IMR-90 (cell line): ENCODE results near the gene TSC2. TPM values are rescaled to one million over a fixed set of nuclear protein-coding genes. Genes with fewer than 3 reads are reported as not detected.

Source experiments
- ATAC-seq: fragments of 200-7000 bp; cut with Tn5 transposase; 2 replicates; pipeline ENCODE4 v1.9.1; 2020; ENCODE audit warnings: low read depth, mild to moderate bottlenecking, moderate library complexity
- BruUV-seq: library from RNA; stranded (reverse); fragments of 400-500 nt; replicated peaks from 2 replicates; lab custom pipeline; 2021; lab: Mats Ljungman, UMichigan
- CTCF ChIA-PET: fragments of 300-600 bp; formaldehyde crosslinking; extraction: SDS; loops from one replicate; lab custom pipeline; 2021; ENCODE audit warnings: antibody characterized with exemption; lab: Yijun Ruan, JAX
- POLR2A ChIA-PET: fragments of 300-600 bp; sonication (Branson Sonifier 250); formaldehyde crosslinking; loops from one replicate; lab custom pipeline; 2022; ENCODE audit warnings: antibody characterized with exemption; ENCODE audit not compliant: unreplicated experiment; lab: Charles Lee
- DNase-seq: peaks from one replicate; pipeline ENCODE4 v3.0.0; 2013
- H2AFZ ChIP-seq: replicated peaks from 2 replicates; pipeline ENCODE3; 2013; ENCODE audit warnings: low read length, mild to moderate bottlenecking; ENCODE audit not compliant: poor library complexity
- H2AK5ac ChIP-seq: 2 replicates; pipeline ENCODE4 v1.6.1; 2013; ENCODE audit warnings: low read depth, low read length, inconsistent platforms
- H2AK9ac ChIP-seq: replicated peaks from 2 replicates; pipeline ENCODE3; 2013; ENCODE audit warnings: mild to moderate bottlenecking, low read depth, low read length, moderate library complexity; ENCODE audit not compliant: poor library complexity
- H2BK120ac ChIP-seq: 2 replicates; pipeline ENCODE4 v1.6.1; 2013; ENCODE audit warnings: low read depth, low read length, inconsistent platforms
- H2BK15ac ChIP-seq: 3 replicates; pipeline ENCODE4 v1.6.1; 2013; ENCODE audit warnings: low read depth, low read length, inconsistent platforms
- H2BK20ac ChIP-seq: 2 replicates; pipeline ENCODE4 v1.6.1; 2013; ENCODE audit warnings: low read depth, mild to moderate bottlenecking, inconsistent platforms, low read length, moderate library complexity
- H2BK5ac ChIP-seq: 2 replicates; pipeline ENCODE4 v1.6.1; 2013; ENCODE audit warnings: mild to moderate bottlenecking, low read depth, low read length, inconsistent platforms; ENCODE audit not compliant: poor library complexity, severe bottlenecking
- H3K14ac ChIP-seq: replicated peaks from 2 replicates; pipeline ENCODE4 v1.6.1; 2013; ENCODE audit warnings: low read depth, low read length, inconsistent platforms
- H3K18ac ChIP-seq: 2 replicates; pipeline ENCODE4 v1.6.1; 2013; ENCODE audit warnings: low read depth, low read length, control low read depth
- H3K23ac ChIP-seq: 2 replicates; pipeline ENCODE4 v1.6.1; 2013; ENCODE audit warnings: low read depth, low read length, inconsistent platforms
- H3K27ac ChIP-seq: 2 replicates; pipeline ENCODE4 v1.5.1; 2013; ENCODE audit warnings: mild to moderate bottlenecking, control low read depth, low read length; ENCODE audit not compliant: insufficient read depth
- H3K27me3 ChIP-seq: 2 replicates; pipeline ENCODE4 v1.6.1; 2013; ENCODE audit warnings: low read length; ENCODE audit not compliant: control insufficient read depth, insufficient read depth
- H3K36me3 ChIP-seq: 2 replicates; pipeline ENCODE4 v1.6.1; 2013; ENCODE audit warnings: low read length, mixed read lengths; ENCODE audit not compliant: control insufficient read depth, insufficient read depth
- H3K4ac ChIP-seq: 2 replicates; pipeline ENCODE4 v1.6.1; 2013; ENCODE audit warnings: low read depth, low read length, inconsistent platforms
- H3K4me1 ChIP-seq: 2 replicates; pipeline ENCODE4 v1.6.1; 2013; ENCODE audit warnings: low read length, mixed read lengths; ENCODE audit not compliant: control insufficient read depth, insufficient read depth
- H3K4me2 ChIP-seq: 2 replicates; pipeline ENCODE4 v1.6.1; 2013; ENCODE audit warnings: low read depth, mild to moderate bottlenecking, control low read depth, low read length, moderate library complexity
- H3K4me3 ChIP-seq: 2 replicates; pipeline ENCODE4 v1.5.1; 2013; ENCODE audit warnings: low read depth, mild to moderate bottlenecking, control low read depth, low read length, moderate library complexity; ENCODE audit not compliant: insufficient read depth
- H3K56ac ChIP-seq: 2 replicates; pipeline ENCODE4 v1.6.1; 2013; ENCODE audit warnings: low read length, inconsistent platforms; ENCODE audit not compliant: insufficient read depth; ENCODE audit errors: extremely low read depth
- H3K79me1 ChIP-seq, 2 experiments: 2 replicates each; pipeline ENCODE4 v1.6.1; 2013; ENCODE audit warnings: low read length in 2 of 2, inconsistent platforms in 1 of 2, low read depth in 1 of 2
- H3K9ac ChIP-seq: 2 replicates; pipeline ENCODE4 v1.6.1; 2013; ENCODE audit warnings: low read depth, low read length, control low read depth
- H3K9me1 ChIP-seq: 2 replicates; pipeline ENCODE4 v1.6.1; 2013; ENCODE audit warnings: low read length, inconsistent platforms; ENCODE audit not compliant: insufficient read depth
- H3K9me3 ChIP-seq: 2 replicates; pipeline ENCODE4 v1.6.1; 2013; ENCODE audit warnings: low read length; ENCODE audit not compliant: control insufficient read depth, insufficient read depth
- H4K20me1 ChIP-seq: 2 replicates; pipeline ENCODE4 v1.6.1; 2013; ENCODE audit warnings: low read length, inconsistent platforms; ENCODE audit not compliant: insufficient read depth
- H4K5ac ChIP-seq: 2 replicates; pipeline ENCODE4 v1.6.1; 2013; ENCODE audit warnings: mild to moderate bottlenecking, low read depth, low read length, control low read depth
- H4K8ac ChIP-seq, 2 experiments: 2 replicates each; pipeline ENCODE4 v1.6.1; 2013; ENCODE audit warnings: low read depth in 2 of 2, low read length in 2 of 2, control low read depth in 1 of 2, inconsistent platforms in 1 of 2
- H4K91ac ChIP-seq: 2 replicates; pipeline ENCODE4 v1.6.1; 2013; ENCODE audit warnings: low read depth, low read length, inconsistent platforms; ENCODE audit not compliant: insufficient read depth
- BHLHE40 ChIP-seq: fragments of 150-350 bp; IDR thresholded peaks from 2 replicates; pipeline ENCODE4 v1.6.1; 2016; ENCODE audit warnings: mild to moderate bottlenecking, low read depth, low read length
- CEBPB ChIP-seq: IDR thresholded peaks from 2 replicates; pipeline ENCODE4 v1.6.1; 2012; ENCODE audit warnings: low read depth, low read length, improper control_type of control experiment
- CHD1 ChIP-seq: IDR thresholded peaks from 2 replicates; pipeline ENCODE4 v1.6.1; 2012; ENCODE audit warnings: low read depth, low read length, improper control_type of control experiment
- MAFK ChIP-seq: IDR thresholded peaks from 2 replicates; pipeline ENCODE4 v1.6.1; 2012; ENCODE audit warnings: low read depth, low read length, improper control_type of control experiment
- MAZ ChIP-seq: IDR thresholded peaks from 2 replicates; pipeline ENCODE4 v1.6.1; 2012; ENCODE audit warnings: low read depth, mild to moderate bottlenecking, low read length, improper control_type of control experiment, moderate library complexity, borderline replicate concordance
- MXI1 ChIP-seq: IDR thresholded peaks from 2 replicates; pipeline ENCODE4 v1.6.1; 2012; ENCODE audit warnings: low read depth, mild to moderate bottlenecking, low read length, moderate library complexity, borderline replicate concordance
- NFE2L2 ChIP-seq: fragments of 150-350 bp; IDR thresholded peaks from 2 replicates; pipeline ENCODE4 v1.6.1; 2016; ENCODE audit warnings: low read depth, mild to moderate bottlenecking, low read length
- POLR2A ChIP-seq: IDR thresholded peaks from 2 replicates; pipeline ENCODE4 v1.6.1; 2012; ENCODE audit warnings: mild to moderate bottlenecking, low read depth, low read length
- RAD21 ChIP-seq: IDR thresholded peaks from 2 replicates; pipeline ENCODE4 v1.6.1; 2012; ENCODE audit warnings: low read length, improper control_type of control experiment
- RCOR1 ChIP-seq: IDR thresholded peaks from 2 replicates; pipeline ENCODE4 v1.6.1; 2012; ENCODE audit warnings: mild to moderate bottlenecking, low read length, improper control_type of control experiment; ENCODE audit not compliant: insufficient replicate concordance
- RFX5 ChIP-seq: IDR thresholded peaks from 2 replicates; pipeline ENCODE4 v1.8.0; 2012; ENCODE audit warnings: low read depth, mild to moderate bottlenecking, low read length, moderate library complexity
- SMC3 ChIP-seq: fragments of 150-350 bp; IDR thresholded peaks from 2 replicates; pipeline ENCODE4 v1.6.1; 2016; ENCODE audit warnings: low read depth, mild to moderate bottlenecking, antibody characterized with exemption, low read length, moderate library complexity
- WGBS, 2 experiments: methylation state at CpG; one replicate each; pipeline versions ENCODE4 v1.1.5 to v1.1.7; 2013; ENCODE audit warnings: missing lambda C conversion rate in 2 of 2; ENCODE audit not compliant: insufficient read length in 1 of 2; ENCODE audit errors: extremely low coverage in 2 of 2; 5-methylcytosine and 5-hydroxymethylcytosine counted together
- dilution Hi-C: fragments of 300-500 bp; cut with HindIII; formaldehyde crosslinking; loops from one replicate; pipeline ENCODE4 v1.14.3; 2018; ENCODE audit warnings: low sequenced_read_pairs; ENCODE audit not compliant: unreplicated experiment
- in situ Hi-C: fragments of 300-500 bp; cut with MboI; formaldehyde crosslinking; loops from 3 replicates; pipeline ENCODE4 v1.14.3; 2019; ENCODE audit warnings: low sequenced_read_pairs, inconsistent platforms, mixed read lengths
- intact Hi-C: fragments of 100-400 bp; cut with micrococcal nuclease; formaldehyde crosslinking; loops from 2 replicates; pipeline ENCODE4 v1.10.0; 2022
- polyA plus RNA-seq, 3 experiments: library from polyadenylated mRNA; depleted of rRNA; stranded (reverse); fragments of >200 nt; gene quantifications; 2 replicates each; pipeline ENCODE4 v1.2.3, GENCODE V29; 2012; ENCODE audit warnings: low replicate concordance in 1 of 3
- total RNA-seq: library from RNA; depleted of rRNA; stranded (reverse); fragments of >200 nt; gene quantifications from 2 replicates; pipeline ENCODE4 v1.2.3, GENCODE V29; 2012
- TF ChIP-seq, protein P1 (sequence below): fragments of 150-350 bp; IDR thresholded peaks from 2 replicates; pipeline ENCODE4 v1.6.1; 2017; ENCODE audit warnings: mild to moderate bottlenecking, antibody characterized with exemption, low read length, low read depth
- TF ChIP-seq, protein P2 (sequence below): fragments of 150-350 bp; IDR thresholded peaks from 2 replicates; pipeline ENCODE4 v1.6.1; 2016; ENCODE audit warnings: low read depth, mild to moderate bottlenecking, low read length, moderate library complexity, borderline replicate concordance

Gene TSC2
- total and polyA plus RNA-seq, 2 of the 4 experiments (the other 2 are of a cell fraction), result 31.4 to 88.6 TPM

DNA sequence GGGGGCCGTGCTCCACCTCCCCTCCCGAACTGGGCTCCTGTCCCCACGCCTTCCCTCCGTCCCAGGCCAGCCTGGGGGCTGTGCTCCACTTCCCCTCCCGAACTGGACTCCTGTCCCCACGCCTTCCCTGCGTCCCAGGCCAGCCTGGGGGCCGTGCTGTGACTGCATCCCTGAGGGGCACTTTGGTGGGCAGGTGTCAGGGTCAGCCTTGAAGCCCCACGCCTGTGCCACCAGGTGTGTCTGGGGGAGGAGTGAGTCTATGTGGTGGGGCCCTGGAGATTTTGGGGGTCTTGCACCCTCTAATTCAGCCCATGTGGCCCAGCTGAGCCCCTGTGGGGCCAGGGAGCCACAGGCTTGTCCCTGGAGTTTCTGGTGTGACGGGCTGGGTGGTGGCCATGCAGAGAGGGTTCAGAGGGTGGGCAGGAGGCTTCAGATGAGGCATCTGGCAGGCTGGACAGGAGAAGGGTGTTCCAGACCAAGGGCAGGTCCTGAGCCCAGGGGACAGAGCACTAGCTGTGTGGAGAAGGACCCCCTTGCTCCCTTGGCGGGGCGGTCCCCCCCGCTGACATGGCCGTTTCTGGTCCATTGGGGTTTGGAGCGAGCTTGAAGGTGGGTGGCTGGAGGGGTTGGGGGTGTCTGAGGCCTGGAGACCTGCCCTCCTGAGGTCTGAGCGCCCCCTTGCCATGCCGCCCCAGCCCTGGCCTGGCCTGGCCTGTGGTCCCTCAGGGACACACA lies 12.9 kb upstream of the TSC2 start:
- Histone ChIP-seq H3K4ac (peak overlapping the region; percentile 97), H2BK120ac (peak overlapping the region; percentile 96), H3K36me3 (peaks cover 43% of the 10 kb centered on the region), H2AK5ac (peak overlapping the region; percentile 99), H2AFZ (peak overlapping the region; percentile 59), H2AK9ac (peak overlapping the region; percentile 98), H3K27me3 (no peaks in the 10 kb centered on the region), H3K4me2 (peak overlapping the region; percentile 65; the same call in 1 of the 2 replicates), H3K23ac (peak overlapping the region; percentile 93), H4K8ac (peak overlapping the region; percentile 89 to 90), H3K9ac (peak overlapping the region; percentile 66), H3K14ac (peak overlapping the region; percentile 94), H3K56ac (peak overlapping the region; percentile 54; the same call in 1 of the 2 replicates), H3K18ac (peak overlapping the region; percentile 91), H3K9me1 (peaks cover 16% of the 10 kb centered on the region), H4K5ac (peak overlapping the region; percentile 97), H2BK5ac (peak overlapping the region; percentile 98), H2BK15ac (peak overlapping the region; percentile 100; the same call in 2 of the 3 replicates), H4K91ac (peak overlapping the region; percentile 99), H3K4me1 (peaks cover 60% of the 10 kb centered on the region), H3K27ac (peak overlapping the region; percentile 100), H3K4me3 (no peak overlapping the region), H4K20me1 (no peaks in the 10 kb centered on the region), H2BK20ac (peak overlapping the region; percentile 94), H3K79me1 (peaks cover 19 to 71% of the 10 kb centered on the region in 2 experiments; a peak in 3 of 4 replicates), H3K9me3 (no peaks in the 10 kb centered on the region)
- ATAC-seq, result no peak
- DNase-seq, result no peak
- ChIA-PET POLR2A (no interaction called here), CTCF (no interaction called here)
- dilution Hi-C loops (no loop called here), intact Hi-C loops (no loop called here), in situ Hi-C loops (no loop called here)
- TF ChIP-seq CEBPB (no peak), MAFK (no peak), RFX5 (no peak), CHD1 (no peak), MAZ (no peak), SMC3 (no peak), RAD21 (no peak), RCOR1 (no peak), POLR2A (no peak), NFE2L2 (no peak), MXI1 (no peak), BHLHE40 (no peak)
- TF ChIP-seq, protein P1, sequence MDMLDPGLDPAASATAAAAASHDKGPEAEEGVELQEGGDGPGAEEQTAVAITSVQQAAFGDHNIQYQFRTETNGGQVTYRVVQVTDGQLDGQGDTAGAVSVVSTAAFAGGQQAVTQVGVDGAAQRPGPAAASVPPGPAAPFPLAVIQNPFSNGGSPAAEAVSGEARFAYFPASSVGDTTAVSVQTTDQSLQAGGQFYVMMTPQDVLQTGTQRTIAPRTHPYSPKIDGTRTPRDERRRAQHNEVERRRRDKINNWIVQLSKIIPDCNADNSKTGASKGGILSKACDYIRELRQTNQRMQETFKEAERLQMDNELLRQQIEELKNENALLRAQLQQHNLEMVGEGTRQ, result no peak
- TF ChIP-seq, protein P2, sequence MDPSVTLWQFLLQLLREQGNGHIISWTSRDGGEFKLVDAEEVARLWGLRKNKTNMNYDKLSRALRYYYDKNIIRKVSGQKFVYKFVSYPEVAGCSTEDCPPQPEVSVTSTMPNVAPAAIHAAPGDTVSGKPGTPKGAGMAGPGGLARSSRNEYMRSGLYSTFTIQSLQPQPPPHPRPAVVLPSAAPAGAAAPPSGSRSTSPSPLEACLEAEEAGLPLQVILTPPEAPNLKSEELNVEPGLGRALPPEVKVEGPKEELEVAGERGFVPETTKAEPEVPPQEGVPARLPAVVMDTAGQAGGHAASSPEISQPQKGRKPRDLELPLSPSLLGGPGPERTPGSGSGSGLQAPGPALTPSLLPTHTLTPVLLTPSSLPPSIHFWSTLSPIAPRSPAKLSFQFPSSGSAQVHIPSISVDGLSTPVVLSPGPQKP, result no peak
- 71% methylated on average over 4 of the region's 17 CpGs; no CpG with 5 or more reads in 1 of the 2 experiments for WGBS, 2 experiments
- no TSS peak for BruUV-seq
